Activated naive CD4-positive, alpha-beta T cell treated with anti-CD3 and anti-CD28 coated beads, Interleukin-2, amount 10 ng/mL, durations not matched to agents 7 days and 5 days (primary cell): ENCODE measurements around the gene LRRC4.

Source experiments
- CTCF ChIA-PET: fragments of 350-600 bp; sonication (Branson Sonifier 250); formaldehyde crosslinking; loops from one replicate; lab custom pipeline; 2021; ENCODE audit warnings: antibody characterized with exemption; lab: Charles Lee
- DNase-seq: peaks from one replicate; pipeline ENCODE4 v3.0.0-alpha.2; 2020
- H3K27ac Mint-ChIP-seq: one replicate; pipeline ENCODE4 v1.8.0; 2021; ENCODE audit warnings: mild to moderate bottlenecking, moderate library complexity, mixed read lengths
- H3K27me3 Mint-ChIP-seq: one replicate; pipeline ENCODE4 v1.8.0; 2021; ENCODE audit warnings: mild to moderate bottlenecking, mixed read lengths
- H3K36me3 Mint-ChIP-seq: one replicate; pipeline ENCODE4 v1.8.0; 2021; ENCODE audit warnings: mixed read lengths
- H3K4me1 Mint-ChIP-seq: one replicate; pipeline ENCODE4 v1.8.0; 2021; ENCODE audit warnings: mixed read lengths
- H3K4me3 Mint-ChIP-seq: one replicate; pipeline ENCODE4 v1.8.0; 2021; ENCODE audit warnings: mild to moderate bottlenecking, moderate library complexity, mixed read lengths
- H3K9me3 Mint-ChIP-seq: one replicate; pipeline ENCODE4 v1.8.0; 2021; ENCODE audit warnings: mixed read lengths

The LRRC4 gene

GRCh38 chr7:127986581-127987521 is 44.4 kb downstream of the LRRC4 start:
- no peaks in the 10 kb centered on the region for H3K27me3 Mint-ChIP-seq
- no peak overlapping the region for H3K4me3 Mint-ChIP-seq
- H3K27ac Mint-ChIP-seq: no peak overlapping the region
- peaks cover 12% of the 10 kb centered on the region for H3K4me1 Mint-ChIP-seq
- CTCF ChIA-PET: interaction anchor here (0.8 kb wide), 1 partner anchor 278 kb away, joined by 3 read pairs; no protein-coding TSS in a partner anchor
- peaks cover 11% of the 10 kb centered on the region for H3K36me3 Mint-ChIP-seq
- H3K9me3 Mint-ChIP-seq: no peaks in the 10 kb centered on the region
- no peak for DNase-seq

GRCh38 chr7:127983804-127984332 is 47.4 kb downstream of the LRRC4 start:
- Mint-ChIP-seq H3K36me3 (peaks cover 24% of the 10 kb centered on the region), H3K27me3 (no peaks in the 10 kb centered on the region), H3K27ac (no peak overlapping the region), H3K9me3 (peaks cover 7% of the 10 kb centered on the region), H3K4me1 (peaks cover 19% of the 10 kb centered on the region), H3K4me3 (no peak overlapping the region)
- CTCF ChIA-PET: interaction anchor here (1.0 to 1.4 kb wide), 2 partner anchors 107 to 191 kb away, joined by 3 to 4 read pairs; no protein-coding TSS in a partner anchor
- no peak for DNase-seq

DNA sequence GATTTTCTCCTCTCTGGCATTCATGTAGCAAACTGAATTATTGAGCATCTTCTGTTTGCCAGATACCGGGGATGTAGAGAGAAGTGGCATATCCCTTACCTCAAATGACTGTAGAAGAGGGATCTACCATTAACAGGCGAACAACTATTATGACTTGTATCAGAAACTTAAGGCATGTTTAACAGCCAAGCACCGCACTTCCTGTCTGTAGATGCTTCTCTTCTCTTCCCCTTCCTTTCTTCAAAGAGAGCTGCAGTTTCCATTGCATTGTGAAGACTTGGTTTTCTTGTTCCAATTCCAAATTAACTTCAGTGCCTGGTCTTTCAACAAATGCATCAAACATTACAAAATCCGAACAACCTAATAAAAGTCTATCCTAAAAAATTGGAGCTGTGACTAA is 49.3 kb downstream of the LRRC4 start:
- peaks cover 19% of the 10 kb centered on the region for H3K4me1 Mint-ChIP-seq
- CTCF ChIA-PET: no interaction called here

GRCh38 chr7:127980901-127981300 is 50.3 kb downstream of the LRRC4 start:
- Mint-ChIP-seq H3K27ac (no peak overlapping the region), H3K4me3 (no peak overlapping the region), H3K36me3 (peaks cover 50% of the 10 kb centered on the region), H3K4me1 (peaks cover 19% of the 10 kb centered on the region), H3K27me3 (no peaks in the 10 kb centered on the region), H3K9me3 (peaks cover 23% of the 10 kb centered on the region)
- no peak for DNase-seq
- CTCF ChIA-PET: interaction anchor here (0.9 kb wide), 1 partner anchor 189 kb away, joined by 3 read pairs; no protein-coding TSS in a partner anchor

More for the DNA sequence above, 49.3 kb downstream of the LRRC4 start:
- peaks cover 41% of the 10 kb centered on the region for H3K36me3 Mint-ChIP-seq
- peaks cover 22% of the 10 kb centered on the region for H3K9me3 Mint-ChIP-seq
- H3K4me3 Mint-ChIP-seq: no peak overlapping the region
- no peak for DNase-seq
- H3K27ac Mint-ChIP-seq: peak overlapping the region; percentile 24
- no peaks in the 10 kb centered on the region for H3K27me3 Mint-ChIP-seq

DNA sequence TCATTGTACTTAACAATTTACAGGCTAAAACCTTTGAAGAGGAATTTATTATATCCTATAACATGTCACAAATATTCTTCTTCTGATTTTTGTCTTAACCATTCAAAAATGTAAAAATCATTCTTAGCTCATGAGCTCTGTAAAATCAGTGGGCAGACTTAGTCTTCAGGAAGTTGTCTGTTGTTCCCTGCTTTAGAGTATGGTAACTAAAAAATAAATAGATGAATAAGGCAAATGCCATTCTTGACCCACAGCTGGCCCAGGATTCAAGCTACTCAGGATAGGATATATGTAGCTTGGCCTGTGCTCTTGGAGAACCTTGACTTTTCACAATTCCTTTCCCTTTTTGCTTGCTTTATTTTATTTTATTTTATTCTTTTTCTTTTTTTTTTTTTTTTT is 51.5 kb downstream of the LRRC4 start:
- Mint-ChIP-seq H3K27me3 (no peaks in the 10 kb centered on the region), H3K27ac (no peak overlapping the region), H3K36me3 (peaks cover 53% of the 10 kb centered on the region), H3K4me1 (peaks cover 19% of the 10 kb centered on the region), H3K9me3 (peaks cover 23% of the 10 kb centered on the region), H3K4me3 (no peak overlapping the region)
- CTCF ChIA-PET: no interaction called here
- no peak for DNase-seq

GRCh38 chr7:127979113-127979727 is 52.0 kb downstream of the LRRC4 start:
- Mint-ChIP-seq H3K27ac (no peak overlapping the region), H3K36me3 (peaks cover 56% of the 10 kb centered on the region), H3K9me3 (peaks cover 23% of the 10 kb centered on the region), H3K27me3 (no peaks in the 10 kb centered on the region), H3K4me1 (peaks cover 19% of the 10 kb centered on the region), H3K4me3 (no peak overlapping the region)
- CTCF ChIA-PET: no interaction called here
- DNase-seq: no peak

GRCh38 chr7:127978421-127978820 is 52.8 kb downstream of the LRRC4 start:
- CTCF ChIA-PET: no interaction called here
- peaks cover 15% of the 10 kb centered on the region for H3K4me1 Mint-ChIP-seq
- peaks cover 55% of the 10 kb centered on the region for H3K36me3 Mint-ChIP-seq

More at GRCh38 chr7:127978421-127978820, 52.8 kb downstream of the LRRC4 start:
- Mint-ChIP-seq H3K27me3 (no peaks in the 10 kb centered on the region), H3K4me3 (no peak overlapping the region), H3K27ac (no peak overlapping the region), H3K9me3 (peaks cover 23% of the 10 kb centered on the region)
- no peak for DNase-seq
